Coronary artery (tissue), 2 donors: ENCODE results near the gene BCL11A.

Experiments
- DNase-seq: peaks from one replicate; pipeline ENCODE4 v3.0.0-alpha.2; 2017; ENCODE audit warnings: low spot score
- H3K27ac ChIP-seq, 2 donors: fragments of 200-600 bp; sonication (generic); one replicate each; pipeline ENCODE4 v1.5.1; 2016 to 2019
- H3K4me3 ChIP-seq: fragments of 200-600 bp; sonication (generic); 2 replicates; pipeline ENCODE4 v1.5.1; 2016; ENCODE audit warnings: mild to moderate bottlenecking, moderate library complexity
- TF ChIP-seq, protein P1 (sequence below): fragments of 200-600 bp; sonication (generic); IDR thresholded peaks from one replicate; pipeline ENCODE4 v1.5.1; 2019; ENCODE audit warnings: antibody characterized with exemption

BCL11A gene

DNA sequence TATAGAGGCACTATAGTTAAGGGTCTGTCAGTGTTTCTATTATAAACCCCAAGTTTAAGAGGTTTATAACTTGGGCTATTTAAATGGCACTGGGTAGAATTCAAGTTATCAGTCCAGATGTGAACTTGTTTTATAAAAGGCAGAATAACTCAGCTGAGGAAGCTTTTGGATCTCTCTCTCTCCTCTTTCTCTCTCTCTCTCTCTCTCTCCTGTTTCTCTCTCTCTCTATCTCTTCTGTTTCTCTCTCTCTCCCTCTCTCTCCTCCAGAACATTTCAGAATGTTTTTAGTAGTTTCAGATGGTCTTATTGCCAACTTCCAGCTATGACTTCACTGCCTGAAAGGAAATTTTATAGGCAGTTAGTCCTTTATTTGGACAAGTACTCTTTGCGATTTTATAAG lies 6.4 kb upstream of the BCL11A start:
- no peak for DNase-seq
- TF ChIP-seq, protein P1, sequence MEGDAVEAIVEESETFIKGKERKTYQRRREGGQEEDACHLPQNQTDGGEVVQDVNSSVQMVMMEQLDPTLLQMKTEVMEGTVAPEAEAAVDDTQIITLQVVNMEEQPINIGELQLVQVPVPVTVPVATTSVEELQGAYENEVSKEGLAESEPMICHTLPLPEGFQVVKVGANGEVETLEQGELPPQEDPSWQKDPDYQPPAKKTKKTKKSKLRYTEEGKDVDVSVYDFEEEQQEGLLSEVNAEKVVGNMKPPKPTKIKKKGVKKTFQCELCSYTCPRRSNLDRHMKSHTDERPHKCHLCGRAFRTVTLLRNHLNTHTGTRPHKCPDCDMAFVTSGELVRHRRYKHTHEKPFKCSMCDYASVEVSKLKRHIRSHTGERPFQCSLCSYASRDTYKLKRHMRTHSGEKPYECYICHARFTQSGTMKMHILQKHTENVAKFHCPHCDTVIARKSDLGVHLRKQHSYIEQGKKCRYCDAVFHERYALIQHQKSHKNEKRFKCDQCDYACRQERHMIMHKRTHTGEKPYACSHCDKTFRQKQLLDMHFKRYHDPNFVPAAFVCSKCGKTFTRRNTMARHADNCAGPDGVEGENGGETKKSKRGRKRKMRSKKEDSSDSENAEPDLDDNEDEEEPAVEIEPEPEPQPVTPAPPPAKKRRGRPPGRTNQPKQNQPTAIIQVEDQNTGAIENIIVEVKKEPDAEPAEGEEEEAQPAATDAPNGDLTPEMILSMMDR, result no peak
- H3K27ac ChIP-seq, result no peak overlapping the region
- no peak overlapping the region for H3K4me3 ChIP-seq

DNA sequence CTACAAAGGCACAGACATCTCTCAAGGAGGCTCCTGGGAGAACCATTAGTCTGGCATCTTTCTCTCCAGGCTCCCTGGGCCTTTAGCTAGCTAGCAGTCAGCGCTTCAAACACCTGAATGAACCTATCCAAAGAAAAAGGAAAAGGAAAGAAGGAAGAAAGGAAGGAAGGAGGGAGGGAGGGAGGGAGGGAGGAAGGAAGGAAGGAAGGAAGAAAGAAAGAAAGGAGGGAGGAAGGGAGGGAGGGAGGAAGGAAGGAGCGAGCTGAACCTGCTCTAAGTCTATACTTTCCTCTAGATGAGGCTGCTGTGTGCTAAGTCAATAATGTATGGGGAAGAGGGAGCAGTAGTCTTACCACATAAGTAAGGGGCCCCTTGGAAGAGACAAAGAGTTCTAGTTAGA lies 5.1 kb upstream of the BCL11A start:
- Histone ChIP-seq H3K4me3 (no peak overlapping the region), H3K27ac (no peak overlapping the region)
- TF ChIP-seq, protein P1, result no peak
- no peak for DNase-seq

DNA sequence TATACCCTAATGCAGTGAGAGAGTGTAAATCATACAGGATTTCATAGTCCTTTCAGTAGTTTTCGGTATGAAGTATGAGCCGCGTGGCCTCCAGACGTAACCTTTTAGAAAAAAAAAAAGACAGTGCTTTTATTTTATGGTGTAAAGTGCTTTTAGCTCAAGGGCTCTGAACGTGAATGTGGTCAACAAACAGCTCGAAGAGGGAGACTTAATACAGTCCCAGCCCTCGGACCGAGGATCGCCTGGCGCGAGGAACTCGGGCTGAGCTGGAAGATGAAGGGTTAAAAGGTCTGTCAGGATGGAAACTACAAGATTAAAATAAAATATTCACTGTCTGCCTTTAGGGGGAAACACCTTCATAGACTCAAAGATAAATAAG lies 4.0 kb upstream of the BCL11A start:
- TF ChIP-seq, protein P1, result no peak
- Histone ChIP-seq H3K27ac (no peak overlapping the region), H3K4me3 (no peak overlapping the region)
- DNase-seq, result no peak

- no peak overlapping the region for H3K27ac ChIP-seq
- H3K4me3 ChIP-seq, result peak overlapping the region; percentile 43
- no peak for DNase-seq
- TF ChIP-seq, protein P1, result no peak
These were observed 3.4 kb upstream of the BCL11A start for GRCh38 chr2:60556576-60557485.

DNA sequence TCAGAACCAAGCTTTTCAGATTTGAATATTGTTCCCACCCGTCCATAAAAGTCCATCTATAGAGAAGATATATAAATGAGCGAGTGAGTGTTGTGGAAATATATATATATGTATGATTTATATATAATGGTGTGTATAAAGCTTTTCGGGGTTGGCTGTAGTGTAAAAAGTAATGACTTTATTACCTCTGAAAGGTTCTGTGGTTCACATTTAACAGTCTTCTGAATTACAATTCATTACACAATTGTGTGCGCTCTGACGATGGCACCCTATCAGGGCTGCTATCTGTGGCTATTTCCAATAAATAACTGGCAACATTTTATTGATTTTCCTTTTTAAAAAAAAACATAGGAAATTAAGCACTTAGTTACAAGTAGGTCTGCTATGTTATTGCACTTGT lies 2.7 kb upstream of the BCL11A start:
- TF ChIP-seq, protein P1, result no peak
- no peak for DNase-seq
- H3K27ac ChIP-seq, result no peak overlapping the region
- no peak overlapping the region for H3K4me3 ChIP-seq

DNA sequence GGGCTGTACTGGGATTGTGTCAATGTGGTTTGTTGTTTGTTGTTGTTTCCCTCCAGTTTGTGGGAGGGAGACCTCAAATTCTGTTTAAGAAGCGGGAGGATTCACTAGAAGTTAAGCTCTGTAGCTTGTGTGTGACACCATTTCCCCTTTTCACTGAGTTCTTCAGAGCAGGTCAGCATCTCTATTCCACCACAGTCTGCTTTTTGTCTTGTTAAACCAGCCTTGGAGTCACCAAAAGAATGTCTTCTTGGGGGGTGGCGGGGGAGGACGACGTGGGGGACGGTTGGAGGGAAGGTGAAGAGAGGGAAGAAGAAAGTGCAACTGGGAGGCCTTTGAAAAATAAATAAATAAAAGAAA lies 2.3 kb upstream of the BCL11A start:
- Histone ChIP-seq H3K4me3 (peak overlapping the region; percentile 77), H3K27ac (no peak overlapping the region)
- no peak for DNase-seq
- TF ChIP-seq, protein P1, result no peak
